Muscle layer of duodenum (tissue), 2 donors: ENCODE results near the gene ATXN8OS.
"Not testable (repeated sequence)": the region's sequence is repeated elsewhere in the genome, so short reads cannot be mapped to it uniquely, and the experiment has no call there.

Experiments used
- H3K27ac ChIP-seq: one replicate; pipeline ENCODE4 v1.7.0; 2013; ENCODE audit warnings: mild to moderate bottlenecking, low read length
- H3K27me3 ChIP-seq: one replicate; pipeline ENCODE4 v1.7.0; 2013; ENCODE audit warnings: low read depth, mild to moderate bottlenecking, control low read depth, low read length
- H3K36me3 ChIP-seq, 2 donors: one replicate each; pipeline ENCODE4 v1.7.0; 2013; ENCODE audit warnings: low read length in 2 of 2, control low read depth in 1 of 2, mild to moderate bottlenecking in 1 of 2; ENCODE audit not compliant: insufficient read depth in 2 of 2, control insufficient read depth in 1 of 2
- H3K4me1 ChIP-seq, 2 donors: one replicate each; pipeline ENCODE4 v1.7.0; 2013; ENCODE audit warnings: low read length in 2 of 2, mild to moderate bottlenecking in 2 of 2, control low read depth in 1 of 2, moderate library complexity in 1 of 2; ENCODE audit not compliant: insufficient read depth in 2 of 2, control insufficient read depth in 1 of 2
- H3K4me3 ChIP-seq, 2 donors: one replicate each; pipeline ENCODE4 v1.7.0; 2013; ENCODE audit warnings: low read length in 2 of 2, low read depth in 1 of 2, mild to moderate bottlenecking in 1 of 2
- H3K9me3 ChIP-seq, 2 donors: one replicate each; pipeline ENCODE4 v1.7.0; 2013; ENCODE audit warnings: low read length in 2 of 2, control low read depth in 1 of 2, mild to moderate bottlenecking in 1 of 2; ENCODE audit not compliant: control insufficient read depth in 1 of 2
- donor health status: healthy.

The ATXN8OS gene

DNA sequence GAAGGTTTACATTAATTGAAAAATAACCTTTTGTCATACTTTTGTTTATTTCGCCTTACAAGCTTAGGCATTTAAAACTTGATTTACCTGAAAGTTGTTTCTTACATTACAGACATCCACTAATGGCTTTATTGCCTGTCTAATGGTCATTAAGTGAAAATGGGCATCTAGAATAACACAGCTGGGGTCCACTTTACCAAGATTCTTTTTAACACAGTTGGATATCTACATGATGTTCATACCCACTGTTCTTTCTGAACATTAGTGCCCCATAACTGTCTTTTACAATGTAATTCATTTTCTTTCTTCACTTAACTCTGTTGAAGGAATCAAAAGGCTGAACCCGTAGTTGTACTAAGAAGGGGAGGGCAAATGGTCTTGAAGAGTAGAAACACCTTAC is 20.5 kb downstream of the ATXN8OS start:
- Histone ChIP-seq H3K9me3 (no peaks in the 10 kb centered on the region), H3K4me3 (no peak overlapping the region), H3K27ac (no peak overlapping the region), H3K36me3 (no peaks in the 10 kb centered on the region), H3K27me3 (no peaks in the 10 kb centered on the region), H3K4me1 (no peaks in the 10 kb centered on the region)

DNA sequence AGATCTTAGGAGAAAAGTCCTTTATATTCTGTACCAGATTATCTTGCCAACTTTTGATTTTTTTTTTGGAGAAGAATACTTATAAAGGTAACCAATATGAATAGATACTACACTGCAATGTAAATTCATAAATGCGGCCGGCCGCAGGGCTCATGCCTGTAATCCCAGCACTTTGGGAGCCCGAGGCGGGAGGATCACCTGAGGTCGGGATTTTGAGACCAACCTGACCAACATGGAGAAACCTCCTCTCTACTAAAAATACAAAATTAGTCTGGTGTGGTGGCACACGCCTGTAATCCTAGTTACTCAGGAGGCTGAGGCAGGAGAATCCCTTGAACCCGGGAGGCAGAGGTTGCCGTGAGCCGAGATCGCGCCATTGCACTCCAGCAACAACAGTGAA is 35.0 kb downstream of the ATXN8OS start:
- H3K36me3 ChIP-seq, H3K27me3 ChIP-seq, H3K27ac ChIP-seq, H3K4me3 ChIP-seq, H3K9me3 ChIP-seq, H3K4me1 ChIP-seq: not testable (repeated sequence)

DNA sequence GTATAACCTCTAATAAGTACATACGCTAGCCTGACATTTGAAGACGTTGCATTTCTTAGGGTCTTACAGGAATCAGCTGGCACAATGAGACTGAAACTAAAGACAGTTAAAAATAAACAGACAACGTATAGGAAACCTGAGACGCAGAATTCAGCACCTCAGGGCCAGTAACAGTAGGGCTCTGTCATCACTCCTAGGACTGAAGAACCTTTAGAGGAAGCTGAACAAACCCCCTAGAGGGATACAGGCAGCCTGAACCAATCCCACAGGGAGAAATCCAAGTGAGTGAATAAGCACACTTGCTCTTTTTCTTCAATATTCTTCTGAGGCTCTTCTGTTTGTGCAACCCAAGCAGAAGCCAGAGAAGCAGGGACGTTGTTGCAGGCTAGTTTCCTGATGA is 54.5 kb downstream of the ATXN8OS start:
- no peaks in the 10 kb centered on the region for H3K9me3 ChIP-seq
- H3K4me1 ChIP-seq = no peaks in the 10 kb centered on the region
- H3K4me3 ChIP-seq = no peak overlapping the region
- H3K27ac ChIP-seq = no peak overlapping the region
- H3K36me3 ChIP-seq = no peaks in the 10 kb centered on the region
- no peaks in the 10 kb centered on the region for H3K27me3 ChIP-seq

DNA sequence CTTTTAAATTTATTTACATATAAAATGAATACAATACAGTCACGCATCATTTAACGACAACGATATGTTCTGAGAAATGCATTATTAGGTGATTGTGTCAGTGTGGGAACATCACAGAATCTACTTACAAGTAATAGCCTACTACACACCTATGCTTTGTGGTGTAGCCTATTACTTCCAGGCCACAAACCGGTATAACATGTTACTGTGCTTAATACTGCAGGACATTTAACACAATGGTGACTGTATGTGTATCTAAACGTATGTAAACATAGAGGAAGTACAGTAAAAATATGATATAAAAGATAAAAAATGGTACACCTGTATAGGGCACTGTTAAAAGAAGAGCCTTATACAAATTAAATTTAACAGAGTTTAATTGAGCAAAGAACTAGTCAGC is 63.1 kb downstream of the ATXN8OS start:
- Histone ChIP-seq H3K36me3 (no peaks in the 10 kb centered on the region), H3K27me3 (no peaks in the 10 kb centered on the region), H3K4me1 (no peaks in the 10 kb centered on the region), H3K4me3 (no peak overlapping the region), H3K27ac (no peak overlapping the region), H3K9me3 (no peaks in the 10 kb centered on the region)

DNA sequence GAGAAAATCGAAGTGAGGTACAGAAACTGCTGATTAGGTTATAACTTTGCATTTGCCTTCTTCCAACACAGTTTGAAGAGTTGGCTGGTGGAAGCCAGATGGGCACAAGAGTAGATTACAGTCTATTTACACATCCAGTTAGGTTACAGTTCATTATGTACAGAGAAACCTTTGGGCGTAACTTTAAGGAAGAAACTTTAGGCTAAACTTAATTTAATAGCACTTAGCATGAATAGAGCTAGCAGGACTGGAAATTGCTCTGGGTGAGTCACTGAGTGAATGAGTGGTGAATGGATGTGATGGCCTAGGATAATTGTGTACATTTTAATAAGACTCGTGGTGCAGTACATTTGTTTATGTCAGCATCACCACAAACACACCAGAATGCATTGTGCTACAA is 63.5 kb downstream of the ATXN8OS start:
- no peaks in the 10 kb centered on the region for H3K9me3 ChIP-seq

DNA sequence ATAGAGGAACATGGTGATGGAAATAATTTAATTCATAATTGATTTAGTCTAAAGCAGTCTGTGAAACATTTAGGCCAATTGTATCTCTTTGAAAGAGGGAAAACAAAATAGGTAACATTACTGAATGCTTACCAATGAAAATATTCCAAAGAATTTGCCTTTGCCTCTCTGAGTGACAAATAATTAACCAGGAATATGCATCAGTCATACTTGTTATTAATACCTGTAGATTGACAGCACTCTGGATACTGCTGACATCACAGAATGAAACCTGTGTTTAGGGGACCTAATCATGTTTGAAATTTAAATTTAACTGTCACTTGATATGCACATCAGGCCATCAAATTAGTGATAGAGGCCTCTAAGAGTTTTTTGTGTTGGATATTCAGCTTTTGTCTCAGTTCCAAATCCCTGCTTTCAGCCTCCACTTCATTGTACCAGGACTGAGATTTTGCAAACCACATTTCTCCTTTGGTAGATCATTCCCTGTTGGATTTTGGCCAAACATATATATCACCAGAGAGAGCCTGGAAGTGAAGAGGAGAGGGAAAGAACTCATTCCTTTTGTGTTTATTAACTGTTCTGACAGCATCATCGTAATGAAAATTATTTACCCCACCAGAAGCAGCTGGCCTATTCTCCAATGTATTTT is 65.4 kb downstream of the ATXN8OS start:
- H3K4me1 ChIP-seq = no peaks in the 10 kb centered on the region
- H3K36me3 ChIP-seq = no peaks in the 10 kb centered on the region
- no peak overlapping the region for H3K27ac ChIP-seq
- no peaks in the 10 kb centered on the region for H3K9me3 ChIP-seq
- no peaks in the 10 kb centered on the region for H3K27me3 ChIP-seq
- no peak overlapping the region for H3K4me3 ChIP-seq

More for the DNA sequence above, 63.5 kb downstream of the ATXN8OS start:
- Histone ChIP-seq H3K36me3 (no peaks in the 10 kb centered on the region), H3K4me3 (no peak overlapping the region), H3K27me3 (no peaks in the 10 kb centered on the region), H3K4me1 (no peaks in the 10 kb centered on the region), H3K27ac (no peak overlapping the region)

DNA sequence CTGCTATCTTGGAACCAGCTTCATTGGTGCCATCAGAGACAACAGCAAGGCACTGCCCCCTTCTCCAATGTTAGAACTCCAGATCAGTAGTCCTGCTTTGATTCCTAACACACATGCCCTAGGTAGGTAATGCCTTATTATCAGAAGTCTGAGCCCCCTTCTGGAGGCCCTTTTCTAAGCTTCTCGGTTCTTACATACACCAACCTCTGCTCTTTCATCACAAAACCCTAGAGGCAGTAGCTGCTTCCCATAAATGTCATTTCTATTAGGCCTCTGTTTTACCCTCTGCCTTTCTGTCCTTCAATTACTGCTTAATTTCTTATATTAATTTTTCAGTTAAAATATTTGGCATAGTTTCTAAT is 66.0 kb downstream of the ATXN8OS start:
- Histone ChIP-seq H3K36me3 (no peaks in the 10 kb centered on the region), H3K27ac (no peak overlapping the region), H3K4me1 (no peaks in the 10 kb centered on the region), H3K4me3 (no peak overlapping the region), H3K9me3 (no peaks in the 10 kb centered on the region), H3K27me3 (no peaks in the 10 kb centered on the region)

DNA sequence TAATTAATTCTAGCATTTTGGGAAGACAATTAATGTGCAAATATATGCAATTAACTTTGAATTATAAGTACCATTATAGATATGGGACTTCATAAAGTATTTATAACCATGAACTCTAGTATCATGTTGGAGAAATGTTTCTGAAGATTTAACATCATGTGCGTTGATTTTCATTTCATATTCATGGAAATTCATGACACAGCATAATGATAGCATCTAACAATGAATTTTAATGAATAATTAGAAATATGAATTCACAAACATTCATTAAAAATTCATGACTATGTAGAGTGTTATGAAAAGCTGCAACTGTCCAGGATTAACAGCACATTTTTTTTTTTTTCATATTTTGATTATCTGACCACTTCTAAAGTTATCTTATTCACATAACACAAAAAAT is 70.7 kb downstream of the ATXN8OS start:
- H3K4me1 ChIP-seq = no peaks in the 10 kb centered on the region
- no peak overlapping the region for H3K4me3 ChIP-seq
- no peak overlapping the region for H3K27ac ChIP-seq
- no peaks in the 10 kb centered on the region for H3K36me3 ChIP-seq
- no peaks in the 10 kb centered on the region for H3K27me3 ChIP-seq
- H3K9me3 ChIP-seq = no peaks in the 10 kb centered on the region
